Measurements from ENCODE around the gene SMAD4.

Gene SMAD4

DNA sequence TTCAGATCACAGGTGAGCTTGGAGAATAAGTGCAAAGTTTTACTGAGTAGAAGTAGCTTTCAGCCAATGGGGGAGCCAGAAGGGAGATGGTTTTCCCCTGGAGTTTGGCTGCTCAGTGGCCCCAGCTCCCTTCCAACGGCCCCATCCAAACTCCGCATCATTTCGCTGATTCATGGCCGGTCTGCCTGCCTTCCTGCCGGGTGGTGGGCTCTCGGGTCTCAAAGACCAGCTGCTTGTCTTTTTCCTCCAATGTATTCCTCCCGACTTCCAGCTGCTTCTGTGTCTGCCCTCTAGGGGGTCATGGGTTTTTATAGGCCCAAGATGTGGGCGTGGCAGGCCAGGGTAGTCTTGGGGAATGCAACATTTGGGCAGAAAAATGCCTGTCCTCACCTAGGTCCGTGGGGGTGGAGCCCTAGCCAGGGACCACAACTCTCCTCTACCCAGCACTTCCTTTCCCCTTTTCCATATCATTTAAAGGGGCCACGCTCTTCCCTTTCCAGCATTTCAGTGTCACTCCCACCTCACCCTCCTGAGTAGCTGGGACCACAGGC lies 94.0 kb downstream of the SMAD4 start:
- no peak for DNase-seq (ENCODE audit: low spot score)
- in situ Hi-C loops (cut with MboI; ENCODE audit: low sequenced_read_pairs, unreplicated experiment): loop anchor here (25.0 kb wide), 1 partner anchor 488 kb away; no protein-coding TSS in a partner anchor
- TF ChIP-seq, protein P1, sequence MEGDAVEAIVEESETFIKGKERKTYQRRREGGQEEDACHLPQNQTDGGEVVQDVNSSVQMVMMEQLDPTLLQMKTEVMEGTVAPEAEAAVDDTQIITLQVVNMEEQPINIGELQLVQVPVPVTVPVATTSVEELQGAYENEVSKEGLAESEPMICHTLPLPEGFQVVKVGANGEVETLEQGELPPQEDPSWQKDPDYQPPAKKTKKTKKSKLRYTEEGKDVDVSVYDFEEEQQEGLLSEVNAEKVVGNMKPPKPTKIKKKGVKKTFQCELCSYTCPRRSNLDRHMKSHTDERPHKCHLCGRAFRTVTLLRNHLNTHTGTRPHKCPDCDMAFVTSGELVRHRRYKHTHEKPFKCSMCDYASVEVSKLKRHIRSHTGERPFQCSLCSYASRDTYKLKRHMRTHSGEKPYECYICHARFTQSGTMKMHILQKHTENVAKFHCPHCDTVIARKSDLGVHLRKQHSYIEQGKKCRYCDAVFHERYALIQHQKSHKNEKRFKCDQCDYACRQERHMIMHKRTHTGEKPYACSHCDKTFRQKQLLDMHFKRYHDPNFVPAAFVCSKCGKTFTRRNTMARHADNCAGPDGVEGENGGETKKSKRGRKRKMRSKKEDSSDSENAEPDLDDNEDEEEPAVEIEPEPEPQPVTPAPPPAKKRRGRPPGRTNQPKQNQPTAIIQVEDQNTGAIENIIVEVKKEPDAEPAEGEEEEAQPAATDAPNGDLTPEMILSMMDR (IDR thresholded peaks at IDR 0.05; ENCODE audit: borderline replicate concordance, control extremely low read depth, extremely low read depth, insufficient read depth, missing control alignments): no peak

DNA sequence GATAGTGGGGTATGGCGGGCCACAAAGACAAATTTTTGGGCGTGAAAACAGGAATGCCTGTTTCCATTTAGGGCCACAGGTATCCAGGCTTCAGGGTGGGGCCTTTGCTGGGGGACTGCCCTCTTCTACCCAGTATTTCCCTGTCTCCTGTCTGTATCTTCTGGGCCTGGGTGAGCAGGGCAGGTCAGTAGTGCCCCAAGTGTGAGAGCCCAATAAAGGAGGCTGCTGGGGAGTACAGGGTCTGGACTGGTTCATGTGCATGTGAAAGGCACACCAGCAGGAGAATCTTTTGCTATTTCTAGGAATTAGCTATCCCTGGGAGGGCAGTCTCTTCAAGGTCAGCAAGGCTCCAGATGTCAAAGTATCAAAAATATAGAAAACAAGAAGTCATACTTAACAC lies 96.0 kb downstream of the SMAD4 start:
- TF ChIP-seq, protein P1 (IDR thresholded peaks at IDR 0.05; ENCODE audit: borderline replicate concordance, control extremely low read depth, extremely low read depth, insufficient read depth, missing control alignments): no peak

DNA sequence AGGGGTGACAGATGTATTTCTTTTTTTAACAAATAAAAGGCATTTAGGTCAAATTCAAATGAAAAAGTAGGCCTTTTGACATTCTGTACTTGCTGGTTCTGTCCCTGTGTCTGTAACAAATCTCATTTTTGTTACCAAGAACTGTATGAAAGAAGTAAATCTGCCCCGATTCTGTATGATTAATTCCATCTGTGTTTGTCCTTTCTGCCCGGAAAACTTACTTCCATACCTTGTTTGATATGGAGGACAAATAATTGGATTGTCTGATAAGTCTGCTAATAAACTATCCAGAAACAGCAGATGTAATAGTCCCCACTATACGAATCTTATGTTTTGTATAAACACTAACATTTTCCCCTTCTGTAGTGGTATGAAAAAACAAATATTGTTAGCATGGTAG lies 97.7 kb downstream of the SMAD4 start:
- in situ Hi-C loops (cut with MboI; ENCODE audit: low sequenced_read_pairs, unreplicated experiment): no loop called here
- DNase-seq (ENCODE audit: low spot score): no peak
- TF ChIP-seq, protein P1 (IDR thresholded peaks at IDR 0.05; ENCODE audit: borderline replicate concordance, control extremely low read depth, extremely low read depth, insufficient read depth, missing control alignments): no peak

More for the DNA sequence above, 96.0 kb downstream of the SMAD4 start:
- in situ Hi-C loops (cut with MboI; ENCODE audit: low sequenced_read_pairs, unreplicated experiment): no loop called here
- no peak for DNase-seq (ENCODE audit: low spot score)

DNA sequence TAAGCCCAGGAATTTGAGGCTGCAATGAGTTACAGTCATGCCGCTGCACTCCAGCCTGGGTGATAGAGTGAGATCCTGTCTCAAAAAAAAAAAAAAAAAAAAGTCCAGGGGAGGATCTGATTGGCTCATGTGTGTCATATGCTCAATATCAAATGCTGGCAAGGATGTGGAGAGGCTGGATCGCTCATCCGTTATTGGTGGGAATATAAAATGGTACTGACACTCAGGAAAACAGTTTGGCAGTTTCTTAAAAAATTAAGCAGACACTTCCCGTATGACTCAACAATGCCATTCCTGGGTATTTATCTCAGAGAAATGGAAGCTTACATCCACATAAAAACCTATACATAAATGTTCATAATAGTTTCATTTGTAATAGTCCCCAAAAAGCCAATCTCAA lies 98.5 kb downstream of the SMAD4 start:
- TF ChIP-seq, protein P1 (IDR thresholded peaks at IDR 0.05; ENCODE audit: borderline replicate concordance, control extremely low read depth, extremely low read depth, insufficient read depth, missing control alignments): no peak
- in situ Hi-C loops (cut with MboI; ENCODE audit: low sequenced_read_pairs, unreplicated experiment): no loop called here
- no peak for DNase-seq (ENCODE audit: low spot score)

DNA sequence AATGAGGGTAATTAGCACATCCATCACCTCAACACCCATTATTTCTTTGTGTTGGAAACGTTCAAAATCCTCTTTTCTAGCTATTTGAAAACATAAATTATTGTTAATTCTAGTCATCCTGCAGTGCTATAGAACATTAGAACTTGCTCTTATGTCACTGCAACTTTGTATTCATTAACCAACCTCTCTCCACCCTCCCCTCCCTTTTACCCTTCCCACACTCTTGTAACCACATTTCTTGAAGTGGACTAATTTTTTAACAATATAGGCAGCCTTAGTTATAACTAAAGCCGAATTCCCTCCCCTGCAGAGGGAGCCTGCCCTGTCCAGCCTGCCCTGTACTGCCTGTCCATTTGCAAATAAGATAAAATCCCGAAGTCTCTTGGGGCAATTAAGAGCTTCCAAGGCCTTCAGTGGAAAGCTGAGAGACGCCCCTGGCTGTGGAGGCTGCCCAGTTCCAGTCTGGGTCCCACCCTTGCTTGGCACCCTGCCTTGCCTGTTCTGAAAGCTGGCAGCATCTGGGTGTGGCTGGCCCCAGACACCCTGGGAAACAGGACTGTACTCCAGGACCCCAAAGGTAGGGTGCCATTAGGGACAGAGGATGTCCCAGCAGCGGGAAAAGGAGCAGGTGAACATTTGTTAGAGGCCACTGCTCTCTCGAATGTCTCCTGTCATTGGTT lies 102.4 kb downstream of the SMAD4 start:
- in situ Hi-C loops (cut with MboI; ENCODE audit: low sequenced_read_pairs, unreplicated experiment): no loop called here
- DNase-seq (ENCODE audit: low spot score): no peak
- TF ChIP-seq, protein P1 (IDR thresholded peaks at IDR 0.05; ENCODE audit: borderline replicate concordance, control extremely low read depth, extremely low read depth, insufficient read depth, missing control alignments): no peak

DNA sequence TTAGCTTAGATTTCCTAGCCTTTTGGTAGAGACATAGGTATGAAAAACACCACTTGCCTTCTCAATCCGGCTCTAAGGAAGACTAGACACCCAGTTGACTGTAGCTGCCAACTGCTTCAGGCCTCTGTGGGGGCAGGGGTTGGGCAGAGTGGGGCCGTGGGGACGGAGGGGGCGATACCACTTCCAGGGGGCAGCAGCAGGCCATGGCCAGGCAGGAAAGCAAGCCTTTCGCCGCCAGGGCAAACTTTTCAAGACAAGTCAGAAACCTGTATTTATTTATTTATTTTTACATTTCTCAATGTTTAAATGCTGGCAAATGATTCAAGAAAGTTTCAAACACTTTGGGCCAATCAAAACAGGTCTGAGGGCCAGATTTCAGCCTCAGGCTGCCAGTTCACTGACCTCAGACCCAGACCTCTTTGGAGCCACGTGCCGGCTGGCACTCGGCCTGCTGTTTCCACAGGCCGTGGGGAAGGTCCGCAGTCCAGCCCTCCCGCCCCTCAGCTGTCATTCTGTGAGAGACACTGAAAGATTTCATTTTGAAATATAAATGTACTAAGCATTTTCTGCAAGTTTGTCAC lies 103.7 kb downstream of the SMAD4 start:
- DNase-seq (ENCODE audit: low spot score): no peak

More for the DNA sequence above, 103.7 kb downstream of the SMAD4 start:
- TF ChIP-seq, protein P1 (IDR thresholded peaks at IDR 0.05; ENCODE audit: borderline replicate concordance, control extremely low read depth, extremely low read depth, insufficient read depth, missing control alignments): no peak
- in situ Hi-C loops (cut with MboI; ENCODE audit: low sequenced_read_pairs, unreplicated experiment): no loop called here
